HG02870 (cell line): ENCODE data around the gene AGBL4.
"Not testable (repeated sequence)": the region's sequence is repeated elsewhere in the genome, so short reads cannot be mapped to it uniquely, and the experiment has no call there.

Experiments
- ATAC-seq: cut with Tn5 transposase; IDR thresholded peaks from one replicate; pipeline ENCODE4 v1.9.1; 2021; ENCODE audit warnings: mild to moderate bottlenecking, moderate library complexity; ENCODE audit not compliant: unreplicated experiment

AGBL4 gene

DNA sequence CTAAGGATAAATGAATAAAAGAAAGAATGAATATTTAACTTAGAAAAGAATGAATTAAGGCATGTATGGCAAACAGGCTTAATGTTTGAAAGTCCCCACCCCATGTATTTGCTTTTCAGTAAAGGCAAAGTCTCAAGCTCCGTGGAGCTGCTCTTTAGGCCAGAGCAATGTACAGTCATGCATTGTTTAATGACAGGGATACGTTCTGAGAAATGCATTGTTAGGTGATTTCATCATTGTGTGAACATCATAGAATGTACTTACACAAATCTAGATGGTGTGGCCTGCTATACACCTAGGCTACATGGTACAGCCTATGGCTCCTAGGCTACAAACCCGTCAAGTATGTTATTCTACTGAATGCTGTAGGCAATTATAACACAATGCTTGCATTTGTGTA, 1500.2 kb downstream of the AGBL4 start:
- ATAC-seq = no peak

DNA sequence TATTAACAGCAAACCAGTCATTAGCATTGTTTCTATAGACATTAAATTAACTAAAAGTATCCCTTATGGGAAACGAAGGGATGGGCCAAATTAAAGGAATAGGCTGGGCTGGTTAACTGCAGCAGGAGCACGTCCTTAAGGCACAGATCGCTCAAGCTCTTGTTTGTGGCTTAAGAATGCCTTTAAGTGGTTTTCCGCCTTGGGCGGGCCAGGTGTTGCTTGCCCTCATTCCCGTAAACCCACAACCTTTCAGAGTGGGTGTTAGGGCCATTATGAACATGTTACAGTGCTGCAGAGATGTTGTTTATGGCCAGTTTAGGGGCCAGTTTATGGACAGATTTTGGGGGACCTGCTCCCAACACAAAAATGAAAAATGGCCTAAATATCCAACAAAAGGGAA, 1503.9 kb downstream of the AGBL4 start:
- ATAC-seq = not testable (repeated sequence)

DNA sequence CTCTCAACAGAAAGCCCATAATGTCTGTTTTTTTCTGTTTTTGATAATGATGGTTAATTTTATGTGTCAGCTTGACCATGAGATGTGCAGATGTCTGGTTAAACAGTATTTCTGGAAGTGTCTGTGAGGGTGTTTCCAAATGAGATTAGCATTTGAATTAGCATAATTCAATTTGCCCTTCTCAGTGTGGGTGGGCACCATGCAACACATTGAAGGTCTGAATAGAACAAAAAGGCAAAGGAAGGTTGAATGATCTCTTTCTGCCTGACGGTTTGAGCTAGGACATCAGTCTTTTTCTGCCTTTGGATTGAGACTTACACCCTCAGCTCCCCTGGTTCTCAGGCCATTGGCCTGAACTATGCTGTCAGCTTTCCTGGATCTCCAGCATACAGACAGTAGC, 1516.9 kb downstream of the AGBL4 start:
- no peak for ATAC-seq

DNA sequence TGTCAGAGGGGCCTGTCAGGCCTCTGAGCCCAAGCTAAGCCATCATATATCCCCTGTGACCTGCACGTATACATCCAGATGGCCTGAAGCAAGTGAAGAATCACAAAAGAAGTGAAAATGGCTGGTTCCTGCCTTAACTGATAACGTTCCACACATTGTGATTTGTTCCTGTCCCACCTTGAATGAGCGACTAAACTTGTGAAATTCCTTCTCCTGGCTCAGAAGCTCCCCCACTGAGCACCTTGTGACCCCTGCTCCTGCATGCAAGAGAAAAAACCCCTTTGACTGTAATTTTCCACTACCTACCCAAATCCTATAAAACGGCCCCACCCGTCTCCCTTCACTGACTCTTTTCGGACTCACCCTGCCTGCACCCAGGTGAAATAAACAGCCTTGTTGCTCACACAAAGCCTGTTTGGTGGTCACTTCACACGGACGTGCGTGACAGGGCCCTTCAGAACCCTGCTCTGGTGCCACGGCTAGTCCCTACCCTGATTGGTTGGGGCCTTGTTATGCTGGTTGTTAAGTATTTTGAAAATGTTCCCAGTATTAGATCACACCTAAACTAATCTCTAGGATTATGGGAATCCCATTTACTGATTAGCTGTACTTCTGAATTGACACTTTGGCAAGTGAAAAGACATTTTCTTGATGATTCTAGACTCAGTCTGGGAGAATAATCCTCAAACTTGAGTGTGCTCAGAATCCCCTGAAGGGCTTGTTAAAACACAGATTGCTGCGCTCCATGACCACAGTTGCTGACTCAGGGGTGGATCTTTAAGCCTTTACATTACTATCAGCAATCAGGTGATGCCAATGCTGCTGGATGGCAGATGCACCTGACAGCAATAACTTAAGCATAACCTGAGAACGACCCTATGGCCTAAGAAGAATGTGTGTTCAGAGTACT, 1523.0 kb downstream of the AGBL4 start:
- no peak for ATAC-seq

DNA sequence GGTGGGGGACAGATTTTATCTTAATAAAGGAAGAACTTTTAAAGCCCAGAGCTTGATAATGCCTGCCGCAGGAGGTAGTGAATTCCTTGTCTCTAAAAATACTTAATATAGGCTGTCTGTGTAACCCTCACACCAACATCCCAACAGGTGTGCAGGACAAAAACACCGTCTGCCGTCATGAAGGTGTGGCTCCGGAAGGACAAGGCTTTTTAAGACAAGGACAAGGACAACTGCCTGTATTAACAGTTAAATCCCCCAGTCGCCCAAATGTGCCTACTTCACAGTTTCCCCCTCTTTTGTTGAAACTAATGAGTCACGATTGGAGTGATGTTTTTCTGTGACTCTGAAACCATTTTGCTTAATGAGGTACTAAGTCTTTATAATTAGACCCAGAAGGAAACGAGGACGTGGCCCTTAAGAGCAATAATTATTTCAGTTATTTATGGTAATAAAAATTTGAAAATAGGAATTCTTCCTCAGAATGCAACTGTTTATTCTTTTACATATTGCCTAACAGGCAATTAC, 1524.5 kb downstream of the AGBL4 start:
- no peak for ATAC-seq

DNA sequence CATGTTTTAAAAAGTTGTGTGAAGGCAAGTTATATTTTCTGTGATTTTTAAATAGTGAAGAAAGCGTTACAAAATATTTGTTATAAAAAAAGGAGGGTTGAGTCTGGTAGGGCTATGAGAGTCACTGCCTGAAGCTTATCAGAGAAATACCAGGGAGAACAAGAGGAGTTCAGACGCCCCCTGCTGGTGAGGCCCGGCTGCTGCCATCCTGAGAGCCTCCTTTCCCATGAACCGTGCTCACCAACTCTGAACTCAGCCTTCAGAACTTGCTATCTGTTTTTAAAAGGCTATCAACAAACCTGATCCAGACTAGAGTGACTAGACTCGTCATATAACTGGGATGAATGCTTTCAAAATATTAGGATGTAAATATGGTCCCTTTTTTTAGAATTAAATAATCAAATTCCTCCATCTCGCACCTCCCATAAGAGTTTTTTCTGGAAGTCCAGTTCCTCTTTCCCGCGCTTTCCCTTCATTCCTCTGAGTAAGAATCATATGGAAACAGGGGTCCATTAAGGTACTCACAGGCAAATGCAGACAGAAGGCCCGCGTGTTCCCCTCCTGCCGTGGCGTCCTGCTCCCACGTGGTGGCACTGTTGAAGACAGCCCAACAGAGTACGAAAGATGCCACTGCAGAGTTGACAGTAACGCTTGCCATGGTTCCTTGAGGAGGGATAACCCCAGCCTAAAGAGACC, 1525.5 kb downstream of the AGBL4 start:
- ATAC-seq = peak; percentile 80

DNA sequence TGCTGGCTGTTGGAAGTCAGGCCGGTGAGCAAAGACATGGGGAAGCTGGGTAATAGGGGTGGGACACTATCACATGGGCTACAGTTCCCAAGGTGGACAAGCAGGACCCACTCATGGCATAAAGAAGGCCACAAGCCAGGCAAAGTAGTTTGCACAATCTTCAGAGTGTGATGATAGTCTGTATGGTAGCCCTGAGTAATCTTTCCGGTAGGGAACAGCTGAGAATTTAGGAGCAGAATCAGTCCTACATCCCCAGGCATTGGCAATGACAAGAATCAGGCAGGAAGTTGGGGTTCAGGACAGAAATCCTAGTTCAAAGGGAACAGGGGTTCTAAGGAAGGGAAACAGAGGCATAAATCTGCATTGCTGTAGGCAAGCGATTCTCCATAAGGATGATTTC, 1527.8 kb downstream of the AGBL4 start:
- no peak for ATAC-seq

DNA sequence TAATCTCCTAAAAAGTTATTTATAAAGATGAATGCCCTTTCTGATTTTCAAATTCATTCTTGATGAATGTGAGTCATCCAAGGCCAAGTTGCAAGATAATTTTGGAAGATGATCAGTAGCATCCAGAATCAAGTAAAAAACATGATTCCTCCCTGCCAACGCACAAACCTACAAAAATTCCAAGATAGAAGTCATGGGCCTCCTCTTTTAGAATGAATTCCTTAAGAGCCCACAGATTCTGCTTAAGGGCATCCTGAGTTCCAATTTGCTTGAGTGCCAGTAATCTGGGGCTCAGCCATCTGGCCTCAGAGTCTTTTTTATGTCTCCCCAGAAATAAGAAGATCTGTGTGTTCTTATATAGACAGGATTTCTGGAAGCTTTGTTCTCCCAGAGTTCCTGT, 1528.6 kb downstream of the AGBL4 start:
- no peak for ATAC-seq

DNA sequence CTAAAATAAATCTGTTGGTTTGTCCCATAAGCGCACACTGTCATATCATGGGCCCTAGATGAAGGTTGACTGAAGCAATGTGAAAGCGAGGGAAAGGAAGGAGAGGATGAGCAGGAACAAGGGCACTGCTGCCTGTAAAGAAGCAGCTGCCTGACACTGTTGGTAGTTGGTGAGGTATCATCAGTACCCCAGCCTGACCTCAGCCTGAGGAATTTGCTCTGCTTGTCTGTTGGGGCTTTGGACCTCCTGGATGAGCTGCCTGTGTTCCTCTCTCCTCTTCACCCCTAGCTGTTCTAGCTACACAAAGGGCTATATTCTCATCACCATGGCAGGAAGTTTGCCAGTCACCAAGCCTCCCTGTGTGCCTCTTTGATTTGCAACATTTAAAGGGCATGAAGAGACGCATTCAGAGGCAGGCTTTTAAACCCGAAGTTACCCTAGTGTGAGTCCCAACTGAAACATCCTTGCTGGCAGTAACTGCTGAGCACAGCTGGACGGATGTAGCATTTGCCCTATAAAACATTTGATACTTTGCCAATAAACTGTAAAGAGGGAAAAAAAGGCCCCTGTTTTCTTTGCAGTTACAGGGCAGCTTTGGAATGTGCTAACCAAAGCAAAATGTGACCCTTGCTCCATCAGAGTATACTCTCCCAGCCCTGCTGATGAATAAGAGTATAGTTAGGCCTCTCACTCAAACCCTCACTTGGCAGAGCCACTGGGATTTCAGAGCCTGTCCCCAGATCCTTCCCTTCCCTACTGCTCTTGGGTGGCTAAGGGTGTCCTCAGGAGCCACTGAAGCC, 1529.6 kb downstream of the AGBL4 start:
- no peak for ATAC-seq

DNA sequence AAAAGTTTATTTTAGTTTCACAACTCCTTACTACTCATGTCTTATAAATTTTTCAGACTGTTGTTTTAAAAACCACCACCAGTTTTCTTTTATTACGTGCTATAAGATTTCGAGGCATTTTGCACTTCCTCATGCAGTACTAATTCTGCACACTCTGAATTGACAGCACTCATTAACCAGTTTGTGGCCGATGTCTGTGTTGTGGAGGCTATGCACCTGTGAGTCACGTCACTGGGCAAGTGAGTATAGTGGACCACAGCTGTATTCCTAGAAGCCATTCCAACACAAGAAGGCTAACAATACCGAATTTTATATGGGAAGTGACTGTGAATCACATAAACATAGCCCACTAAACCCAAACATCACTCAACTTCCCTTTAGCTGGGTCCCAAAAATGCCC, 1530.7 kb downstream of the AGBL4 start:
- no peak for ATAC-seq

DNA sequence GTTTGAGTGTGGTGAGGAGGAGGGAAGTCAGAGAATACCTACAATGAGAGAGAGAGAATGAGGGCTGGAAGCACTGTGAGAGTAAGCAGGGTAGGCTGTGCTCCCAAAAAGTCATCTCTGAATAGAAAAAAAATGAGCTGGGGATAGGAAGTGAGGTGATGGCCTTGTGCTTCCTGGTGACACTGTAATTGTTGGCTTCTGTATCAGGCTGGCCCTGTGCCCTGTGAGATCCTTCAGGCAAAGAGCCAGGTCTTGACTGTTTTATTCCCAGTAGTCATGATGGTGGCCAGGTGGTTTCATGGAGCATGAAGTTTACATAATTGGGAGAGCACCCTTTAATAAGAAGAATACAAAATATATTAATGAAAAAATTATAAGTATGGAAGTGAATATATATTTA, 1531.4 kb downstream of the AGBL4 start:
- no peak for ATAC-seq

DNA sequence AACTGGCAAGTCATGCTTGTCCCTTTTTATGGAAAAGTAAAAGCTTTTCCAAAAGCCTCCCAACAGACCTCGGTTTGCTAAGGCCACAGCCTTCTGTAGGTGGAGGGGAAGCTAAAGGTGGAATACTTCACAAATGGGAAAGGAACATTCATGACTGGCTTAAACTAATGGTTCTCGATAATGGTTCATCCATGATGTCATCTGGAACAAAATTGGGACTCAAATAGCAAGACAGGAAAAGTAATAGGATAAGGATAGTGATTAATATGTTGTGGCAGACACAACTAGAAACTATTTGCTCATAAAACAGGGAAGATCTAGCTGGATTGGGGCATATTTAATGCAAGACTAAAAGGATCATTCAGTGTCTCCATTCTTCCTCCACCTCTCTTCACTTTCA, 1535.0 kb downstream of the AGBL4 start:
- no peak for ATAC-seq
